Trophoblast cell (in vitro differentiated cells and primary cell): Measurements from ENCODE around the gene HLCS.
"Not testable (repeated sequence)": the region's sequence is repeated elsewhere in the genome, so short reads cannot be mapped to it uniquely, and the experiment has no call there.

Experiments
- DNase-seq, 2 donors: peaks; one replicate each; pipeline ENCODE4 v3.0.0-alpha.2; 2016
- H2AFZ ChIP-seq: 2 replicates; pipeline ENCODE4 v1.6.1; 2013; ENCODE audit warnings: low read length, moderate library complexity, mild to moderate bottlenecking; ENCODE audit not compliant: insufficient read depth, poor library complexity
- H2AK5ac ChIP-seq: 2 replicates; pipeline ENCODE4 v1.6.1; 2013; ENCODE audit warnings: mild to moderate bottlenecking, low read length
- H2BK120ac ChIP-seq: 2 replicates; pipeline ENCODE4 v1.6.1; 2013; ENCODE audit warnings: low read length, mild to moderate bottlenecking, moderate library complexity; ENCODE audit not compliant: insufficient read depth, poor library complexity
- H2BK12ac ChIP-seq: 2 replicates; pipeline ENCODE4 v1.6.1; 2013; ENCODE audit warnings: mild to moderate bottlenecking, low read length, moderate library complexity
- H2BK5ac ChIP-seq: 2 replicates; pipeline ENCODE4 v1.6.1; 2013; ENCODE audit warnings: low read length, low read depth, moderate library complexity, mild to moderate bottlenecking; ENCODE audit not compliant: poor library complexity
- H3K14ac ChIP-seq: 2 replicates; pipeline ENCODE4 v1.6.1; 2013; ENCODE audit warnings: mild to moderate bottlenecking, low read length
- H3K18ac ChIP-seq: 2 replicates; pipeline ENCODE4 v1.6.1; 2013; ENCODE audit warnings: mild to moderate bottlenecking, low read length
- H3K23ac ChIP-seq: 2 replicates; pipeline ENCODE4 v1.6.1; 2013; ENCODE audit warnings: low read length
- H3K27ac ChIP-seq: 2 replicates; pipeline ENCODE4 v1.5.1; 2013; ENCODE audit warnings: low read depth, mild to moderate bottlenecking, inconsistent platforms, low read length, moderate library complexity
- H3K27me3 ChIP-seq: 2 replicates; pipeline ENCODE4 v1.6.1; 2013; ENCODE audit warnings: inconsistent platforms, mild to moderate bottlenecking, low read length, moderate library complexity; ENCODE audit not compliant: insufficient read depth
- H3K36me3 ChIP-seq, 2 experiments: 1 replicate in 1 of 2; 2 replicates in 1 of 2; pipeline ENCODE4 v1.6.1; 2013; ENCODE audit warnings: low read length in 2 of 2, mild to moderate bottlenecking in 2 of 2, moderate library complexity in 1 of 2; ENCODE audit not compliant: insufficient read depth in 2 of 2, control insufficient read depth in 1 of 2
- H3K4ac ChIP-seq: 2 replicates; pipeline ENCODE4 v1.6.1; 2013; ENCODE audit warnings: low read depth, mild to moderate bottlenecking, low read length, moderate library complexity
- H3K4me1 ChIP-seq, 2 experiments: 1 replicate in 1 of 2; 2 replicates in 1 of 2; pipeline ENCODE4 v1.6.1; 2013; ENCODE audit warnings: low read length in 2 of 2, mild to moderate bottlenecking in 2 of 2, moderate library complexity in 1 of 2; ENCODE audit not compliant: insufficient read depth in 2 of 2, control insufficient read depth in 1 of 2
- H3K4me2 ChIP-seq: 2 replicates; pipeline ENCODE4 v1.6.1; 2013; ENCODE audit warnings: inconsistent platforms, mild to moderate bottlenecking, low read length, moderate library complexity
- H3K4me3 ChIP-seq: 2 replicates; pipeline ENCODE4 v1.5.1; 2013; ENCODE audit warnings: mild to moderate bottlenecking, low read depth, low read length, inconsistent platforms
- H3K79me1 ChIP-seq: one replicate; pipeline ENCODE4 v1.6.1; 2013; ENCODE audit warnings: low read length
- H3K79me2 ChIP-seq: 2 replicates; pipeline ENCODE4 v1.6.1; 2013; ENCODE audit warnings: low read length, mild to moderate bottlenecking; ENCODE audit not compliant: control insufficient read depth, insufficient read depth, poor library complexity
- H3K9ac ChIP-seq: 2 replicates; pipeline ENCODE4 v1.6.1; 2013; ENCODE audit warnings: mild to moderate bottlenecking, low read length
- H3K9me3 ChIP-seq: 2 replicates; pipeline ENCODE4 v1.6.1; 2013; ENCODE audit warnings: low read depth, mild to moderate bottlenecking, control low read depth, inconsistent platforms, low read length; ENCODE audit not compliant: insufficient read depth
- H4K12ac ChIP-seq: 2 replicates; pipeline ENCODE4 v1.6.1; 2013; ENCODE audit warnings: low read depth, mild to moderate bottlenecking, low read length, moderate library complexity
- H4K8ac ChIP-seq: 2 replicates; pipeline ENCODE4 v1.6.1; 2013; ENCODE audit warnings: low read depth, mild to moderate bottlenecking, low read length, moderate library complexity
- H4K91ac ChIP-seq: one replicate; pipeline ENCODE4 v1.6.1; 2013; ENCODE audit warnings: low read depth, mild to moderate bottlenecking, low read length, moderate library complexity
- WGBS: extraction: QIAGEN DNeasy Blood & Tissue Kit; methylation state at CpG from one replicate; pipeline ENCODE4 v1.1.7; 2013; ENCODE audit warnings: missing lambda C conversion rate; ENCODE audit not compliant: insufficient read length, insufficient coverage; ENCODE audit errors: extremely low coverage; 5-methylcytosine and 5-hydroxymethylcytosine counted together

The HLCS gene

GRCh38 chr21:37000381-37000780 is 33.9 kb upstream of the HLCS start:
- Histone ChIP-seq H3K27me3 (peaks cover 1% of the 10 kb centered on the region), H3K79me1 (no peaks in the 10 kb centered on the region), H3K9me3 (peaks cover 4% of the 10 kb centered on the region), H4K8ac (no peak overlapping the region), H4K12ac (no peak overlapping the region), H3K4me3 (no peak overlapping the region), H2BK12ac (no peak overlapping the region), H3K4me2 (no peak overlapping the region), H4K91ac (no peak overlapping the region), H3K27ac (no peak overlapping the region), H3K9ac (no peak overlapping the region), H3K4me1 (no peaks in the 10 kb centered on the region), H3K18ac (no peak overlapping the region), H2AK5ac (no peak overlapping the region), H3K4ac (no peak overlapping the region), H2BK120ac (no peak overlapping the region), H3K36me3 (no peaks in the 10 kb centered on the region), H3K14ac (no peak overlapping the region), H3K79me2 (no peaks in the 10 kb centered on the region), H3K23ac (no peak overlapping the region), H2BK5ac (no peak overlapping the region), H2AFZ (no peak overlapping the region)
- no peak for DNase-seq
- no CpG with 5 or more reads among the region's 4 CpGs for WGBS

GRCh38 chr21:36999131-36999898 is 32.8 kb upstream of the HLCS start:
- Histone ChIP-seq H3K4me3 (no peak overlapping the region), H4K12ac (no peak overlapping the region), H2AK5ac (no peak overlapping the region), H3K4me2 (no peak overlapping the region), H2BK5ac (no peak overlapping the region), H3K4me1 (peaks cover 0 to 4% of the 10 kb centered on the region in 2 experiments), H4K8ac (no peak overlapping the region), H4K91ac (no peak overlapping the region), H2BK12ac (no peak overlapping the region), H3K9me3 (peaks cover 4% of the 10 kb centered on the region), H3K36me3 (no peaks in the 10 kb centered on the region), H3K79me2 (no peaks in the 10 kb centered on the region), H3K79me1 (no peaks in the 10 kb centered on the region), H2AFZ (no peak overlapping the region), H3K18ac (no peak overlapping the region), H3K14ac (no peak overlapping the region), H3K9ac (no peak overlapping the region), H3K23ac (no peak overlapping the region), H3K27me3 (no peaks in the 10 kb centered on the region), H3K27ac (no peak overlapping the region), H3K4ac (no peak overlapping the region), H2BK120ac (no peak overlapping the region)
- no peak for DNase-seq
- WGBS, result no CpG with 5 or more reads among the region's 11 CpGs

- not testable (repeated sequence) for H2BK12ac ChIP-seq, H4K12ac ChIP-seq, H3K27ac ChIP-seq
Observed at GRCh38 chr21:36995285-36995684, 28.8 kb upstream of the HLCS start.

GRCh38 chr21:36994501-36995158 is 28.2 kb upstream of the HLCS start:
- no peak overlapping the region for H2AFZ ChIP-seq
- no peak overlapping the region for H2BK5ac ChIP-seq
- H3K4me3 ChIP-seq, result peak overlapping the region; percentile 4
- no peak overlapping the region for H3K9ac ChIP-seq
- H4K8ac ChIP-seq, result no peak overlapping the region
- no peaks in the 10 kb centered on the region for H3K79me2 ChIP-seq
- DNase-seq, result peak; percentile 21 to 61
- no CpG with 5 or more reads among the region's 38 CpGs for WGBS
- H4K91ac ChIP-seq, result no peak overlapping the region
- no peak overlapping the region for H3K4ac ChIP-seq
- no peak overlapping the region for H3K23ac ChIP-seq
- peaks cover 2% of the 10 kb centered on the region for H3K79me1 ChIP-seq
- H3K27ac ChIP-seq, result no peak overlapping the region
- no peak overlapping the region for H4K12ac ChIP-seq
- peak overlapping the region; percentile 49 for H3K4me2 ChIP-seq
- no peaks in the 10 kb centered on the region for H3K36me3 ChIP-seq
- peaks cover 6 to 7% of the 10 kb centered on the region in 2 experiments for H3K4me1 ChIP-seq
- no peak overlapping the region for H2AK5ac ChIP-seq
- no peak overlapping the region for H3K14ac ChIP-seq
- no peaks in the 10 kb centered on the region for H3K27me3 ChIP-seq
- H2BK120ac ChIP-seq, result no peak overlapping the region
- H2BK12ac ChIP-seq, result no peak overlapping the region
- peaks cover 4% of the 10 kb centered on the region for H3K9me3 ChIP-seq
- H3K18ac ChIP-seq, result no peak overlapping the region

More at GRCh38 chr21:36995285-36995684, 28.8 kb upstream of the HLCS start:
- H3K4me3 ChIP-seq, H3K9me3 ChIP-seq, H3K18ac ChIP-seq, H3K9ac ChIP-seq, H3K23ac ChIP-seq, H4K8ac ChIP-seq, H4K91ac ChIP-seq, H3K36me3 ChIP-seq, H3K79me2 ChIP-seq, H2AFZ ChIP-seq, H3K4ac ChIP-seq, H3K14ac ChIP-seq, H3K4me1 ChIP-seq, H3K79me1 ChIP-seq, H2BK120ac ChIP-seq, H3K4me2 ChIP-seq, DNase-seq, H2AK5ac ChIP-seq, H3K27me3 ChIP-seq, H2BK5ac ChIP-seq: not testable (repeated sequence)
- no CpG with 5 or more reads among the region's 12 CpGs for WGBS
